Measurements from ENCODE around the gene RBFOX1.

- TF ChIP-seq EZH2 (IDR thresholded peaks at IDR 0.05; ENCODE audit: borderline replicate concordance, insufficient read depth, low read depth, low read length, poor library complexity, severe bottlenecking) (no peak), CTCF (IDR thresholded peaks at IDR 0.05) (no peak)
Measured at GRCh38 chr16:7437135-7437804, 104.6 kb downstream of the RBFOX1 start.
